ENCODE data around the gene CDYL2. TPM values are rescaled to one million over a fixed set of nuclear protein-coding genes. Genes with fewer than 3 reads are reported as not detected.

Gene CDYL2
- total and polyA plus RNA-seq, 12 donors = 0.59 to 5.3 (median 2.9) TPM

DNA sequence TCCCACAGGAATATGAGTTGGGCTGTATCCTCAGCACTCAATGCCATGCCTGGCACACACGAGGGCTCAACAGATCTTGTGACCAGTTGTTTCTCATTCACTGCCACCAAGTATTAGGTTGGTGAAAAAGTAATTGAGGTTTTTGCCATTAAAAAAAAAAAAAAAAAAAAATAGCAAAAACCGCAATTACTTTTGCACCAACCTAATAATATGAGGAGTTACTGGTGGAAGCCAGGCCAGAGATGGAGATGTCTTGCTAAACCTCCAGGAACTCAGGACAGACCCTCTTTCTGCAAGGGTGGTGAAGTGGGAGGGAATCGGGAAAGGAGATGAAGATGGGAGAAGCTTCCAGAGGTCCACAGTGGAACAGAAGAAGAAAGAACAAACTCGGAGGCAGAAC is 139.0 kb downstream of the CDYL2 start:
- peaks cover 0 to 12% (median 2%) of the 10 kb centered on the region in 11 donors for H3K9me3 ChIP-seq
- H3K36me3 ChIP-seq = no peaks in the 10 kb centered on the region
- WGBS, 2 donors = 92 to 93% methylated on average over 4 of the region's 4 CpGs
- DNase-seq (no peak), ATAC-seq (no peak)
- TF ChIP-seq CTCF (IDR thresholded peaks at IDR 0.05) = no peak
- intact Hi-C loops (cut with DNase I) = no loop called here
- no peaks in the 10 kb centered on the region for H3K4me1 ChIP-seq
- H3K27me3 ChIP-seq = peaks cover 0 to 5% (median 0%) of the 10 kb centered on the region in 7 donors
- no peak overlapping the region for H3K4me3 ChIP-seq
- no peak overlapping the region for H3K27ac ChIP-seq

GRCh38 chr16:80664786-80665185 is 139.6 kb downstream of the CDYL2 start:
- Histone ChIP-seq H3K4me1 (no peaks in the 10 kb centered on the region), H3K27me3 (peaks cover 0 to 5% (median 0%) of the 10 kb centered on the region in 7 donors), H3K9me3 (peaks cover 0 to 18% (median 8%) of the 10 kb centered on the region in 11 donors), H3K36me3 (no peaks in the 10 kb centered on the region), H3K27ac (no peak overlapping the region), H3K4me3 (no peak overlapping the region)
- ATAC-seq (no peak), DNase-seq (no peak)
- no peak for TF ChIP-seq CTCF (IDR thresholded peaks at IDR 0.05)
- WGBS, 2 donors = 32 to 81% methylated on average over 2 of the region's 2 CpGs
- intact Hi-C loops (cut with DNase I) = no loop called here

GRCh38 chr16:80664226-80664625 is 140.2 kb downstream of the CDYL2 start:
- DNase-seq = no peak
- no peaks in the 10 kb centered on the region for H3K36me3 ChIP-seq
- no peak for TF ChIP-seq CTCF (IDR thresholded peaks at IDR 0.05)
- H3K9me3 ChIP-seq = peaks cover 0 to 24% (median 12%) of the 10 kb centered on the region in 11 donors
- H3K4me1 ChIP-seq = no peaks in the 10 kb centered on the region
- 30 to 46% methylated on average over 10 of the region's 10 CpGs for WGBS, 2 donors
- intact Hi-C loops (cut with DNase I) = no loop called here
- H3K27ac ChIP-seq = no peak overlapping the region
- H3K4me3 ChIP-seq = no peak overlapping the region
- ATAC-seq = no peak
- H3K27me3 ChIP-seq = peaks cover 0 to 5% (median 0%) of the 10 kb centered on the region in 7 donors

DNA sequence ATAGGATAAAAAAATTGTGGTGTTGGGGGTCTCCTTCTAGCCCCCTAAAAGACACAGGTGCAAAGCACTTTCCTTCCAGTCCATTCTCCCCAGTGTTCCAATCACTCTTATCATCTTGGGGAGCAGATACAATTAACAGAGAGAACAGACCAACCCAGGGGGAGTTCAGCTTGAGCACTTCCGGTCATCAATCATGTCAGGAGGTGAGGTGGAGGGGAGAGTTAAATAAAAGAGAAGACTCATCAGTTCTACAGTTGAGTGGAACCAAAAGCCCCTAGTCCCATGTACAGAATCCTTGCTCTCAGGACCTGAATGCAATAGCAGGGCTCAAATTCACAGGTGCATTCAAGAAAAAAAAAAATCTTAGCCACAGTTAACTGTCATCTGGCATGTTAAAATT is 141.3 kb downstream of the CDYL2 start:
- Histone ChIP-seq H3K27ac (no peak overlapping the region), H3K4me3 (no peak overlapping the region), H3K4me1 (no peaks in the 10 kb centered on the region), H3K36me3 (no peaks in the 10 kb centered on the region), H3K9me3 (peaks cover 0 to 30% (median 12%) of the 10 kb centered on the region in 11 donors), H3K27me3 (peaks cover 0 to 5% (median 0%) of the 10 kb centered on the region in 7 donors)
- ATAC-seq = no peak
- TF ChIP-seq CTCF (IDR thresholded peaks at IDR 0.05) = no peak
- WGBS, 2 donors = 86 to 87% methylated on average over 1 of the region's 1 CpG
- intact Hi-C loops (cut with DNase I) = no loop called here
- no peak for DNase-seq
